ENCODE results near the gene KRTAP5-3.
"Not testable (repeated sequence)": the region's sequence is repeated elsewhere in the genome, so short reads cannot be mapped to it uniquely, and the experiment has no call there.

Gene KRTAP5-3

DNA sequence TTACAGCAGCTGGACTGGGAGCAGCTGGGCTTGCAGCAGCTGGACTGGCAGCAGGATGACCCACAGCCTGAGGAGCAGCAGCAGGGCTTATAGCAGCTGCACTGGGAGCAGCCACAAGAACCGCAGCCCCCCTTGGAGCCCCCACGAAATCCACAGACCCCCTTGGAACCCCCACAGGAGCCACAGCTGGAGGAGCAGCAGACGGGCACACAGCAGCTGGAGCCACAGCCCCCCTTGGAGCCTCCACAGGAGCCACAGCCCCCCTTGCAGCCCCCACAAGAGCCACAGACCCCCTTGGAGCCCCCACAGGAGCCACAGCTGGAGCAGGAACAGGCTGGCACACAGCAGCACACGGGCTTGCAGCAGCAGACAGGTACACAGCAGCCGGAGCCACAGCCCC lies 362 bp downstream of the KRTAP5-3 start:
- DNase-seq = not testable (repeated sequence)

DNA sequence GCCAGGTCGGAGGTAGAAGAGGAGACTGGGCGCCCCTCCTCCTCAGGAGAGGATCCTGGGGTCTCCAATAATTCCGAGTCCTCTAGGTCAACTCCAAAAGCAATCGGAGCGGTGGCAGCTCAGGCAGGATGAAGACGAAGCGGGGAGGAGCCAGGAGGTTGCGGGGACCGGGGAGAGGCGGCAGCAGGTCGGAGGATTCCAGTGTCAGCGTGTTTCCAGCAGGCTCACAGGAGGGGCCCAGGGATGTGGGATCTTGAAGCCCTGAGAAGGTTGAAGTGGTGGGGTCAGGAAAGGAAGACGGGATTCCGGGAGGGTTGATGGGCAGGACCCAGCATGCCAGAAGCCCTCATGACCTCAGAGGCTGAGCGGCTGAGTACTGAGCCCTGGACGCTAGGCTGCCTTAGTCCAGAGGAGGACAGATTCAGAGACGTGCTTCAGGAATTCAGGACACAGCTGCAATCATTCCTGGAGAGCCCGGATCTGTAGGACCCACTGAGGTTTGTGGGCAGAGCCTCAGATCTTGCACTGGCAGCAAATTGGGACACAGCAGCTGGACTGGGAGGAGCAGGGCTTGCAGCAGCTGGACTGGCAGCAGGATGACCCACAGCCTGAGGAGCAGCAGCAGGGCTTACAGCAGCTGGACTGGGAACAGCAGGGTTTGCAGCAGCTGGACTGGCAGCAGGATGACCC lies 962 bp downstream of the KRTAP5-3 start:
- DNase-seq = not testable (repeated sequence)

DNA sequence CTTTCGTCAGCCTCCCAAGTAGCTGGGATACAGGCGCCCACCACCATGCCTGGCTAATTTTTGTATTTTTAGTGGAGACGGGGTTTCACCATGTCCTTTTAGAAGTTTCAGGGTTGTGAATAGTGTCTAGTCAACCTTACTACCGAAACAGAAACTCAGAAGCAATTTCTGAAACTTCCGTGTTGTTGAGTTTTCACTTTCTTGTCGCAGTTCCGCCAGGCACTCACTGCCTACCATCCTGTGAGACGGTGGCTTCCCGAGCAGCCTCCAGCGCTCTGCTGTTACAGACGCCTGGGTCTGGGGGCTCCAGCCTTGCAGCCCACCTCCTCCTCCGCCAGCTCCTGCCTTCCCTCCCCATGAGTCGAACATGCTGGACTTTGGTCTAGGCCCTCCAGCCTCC lies 2.3 kb downstream of the KRTAP5-3 start:
- DNase-seq = peak; percentile 15

DNA sequence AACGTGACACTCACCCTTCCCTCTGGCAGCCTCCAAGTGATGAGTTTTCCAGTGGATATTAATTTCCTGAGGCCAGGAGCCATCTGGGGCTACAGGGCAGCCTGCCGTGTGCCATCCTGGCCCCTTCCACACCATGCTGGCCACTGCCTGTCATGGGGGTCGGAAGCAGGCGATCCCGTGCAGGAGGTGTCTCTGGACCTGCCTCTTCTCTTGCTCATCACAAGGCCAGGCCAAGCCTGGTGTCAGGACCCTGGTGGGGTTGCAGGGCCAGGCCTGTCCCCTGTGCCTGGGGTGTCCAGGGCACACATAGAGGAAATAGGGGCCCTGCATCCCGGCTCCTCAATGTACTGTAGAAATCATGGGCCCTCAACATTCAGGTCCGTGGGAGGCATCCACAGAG lies 3.6 kb downstream of the KRTAP5-3 start:
- no peak for DNase-seq

DNA sequence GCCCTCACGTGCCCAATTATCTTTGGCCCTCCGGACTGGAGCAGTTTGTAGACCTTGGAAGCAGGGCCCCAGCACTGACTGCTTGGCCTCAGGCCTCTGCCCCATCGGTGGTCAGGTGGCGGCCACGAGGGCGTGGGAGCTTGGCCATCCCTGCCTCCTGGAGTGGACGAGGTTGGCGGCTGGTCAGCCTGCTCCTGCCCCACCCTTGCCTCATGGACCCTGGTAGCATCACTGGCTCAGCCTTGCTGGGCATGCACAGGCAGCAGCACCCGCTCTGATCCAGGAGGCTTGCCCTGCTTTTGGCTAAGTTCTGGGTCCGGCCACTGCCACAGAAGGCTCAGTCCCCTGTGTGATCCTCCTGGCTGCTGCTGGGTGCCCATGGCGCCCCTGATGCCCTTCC lies 4.1 kb downstream of the KRTAP5-3 start:
- no peak for DNase-seq

DNA sequence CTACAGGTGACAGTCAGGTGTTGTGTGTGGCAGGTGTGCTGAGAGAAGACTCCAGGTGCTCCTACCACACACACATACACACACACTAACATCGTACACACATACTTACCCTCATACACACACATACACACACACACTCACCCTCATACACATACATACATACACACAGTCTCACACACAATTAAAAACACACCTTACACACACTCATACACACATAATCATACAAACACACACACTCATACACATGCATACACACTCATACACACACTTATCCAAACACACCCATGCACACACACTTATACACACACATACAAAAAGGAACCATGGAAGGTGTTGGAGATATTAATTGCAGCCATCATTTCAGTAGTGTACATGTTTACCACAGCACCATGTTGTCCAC lies 4.6 kb downstream of the KRTAP5-3 start:
- DNase-seq = no peak

DNA sequence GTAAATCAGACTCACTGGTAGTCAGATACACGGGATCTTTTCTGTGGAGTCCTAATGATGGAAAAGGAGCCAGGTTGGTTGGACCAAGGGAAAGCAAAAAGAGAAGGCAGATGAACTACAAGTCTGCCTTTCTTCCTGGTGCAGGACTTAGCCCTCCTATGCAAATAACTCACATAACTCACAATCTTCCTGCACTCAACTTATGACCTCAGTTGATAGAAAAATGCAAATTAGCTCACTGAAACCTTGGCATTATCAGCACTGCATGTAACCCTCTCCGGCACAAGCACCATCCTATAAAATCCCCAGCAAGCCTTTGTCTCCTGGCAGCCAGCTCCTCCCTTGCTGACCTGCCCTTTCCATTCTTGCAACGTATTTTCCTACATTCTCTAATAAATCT lies 6.6 kb downstream of the KRTAP5-3 start:
- DNase-seq = not testable (repeated sequence)

DNA sequence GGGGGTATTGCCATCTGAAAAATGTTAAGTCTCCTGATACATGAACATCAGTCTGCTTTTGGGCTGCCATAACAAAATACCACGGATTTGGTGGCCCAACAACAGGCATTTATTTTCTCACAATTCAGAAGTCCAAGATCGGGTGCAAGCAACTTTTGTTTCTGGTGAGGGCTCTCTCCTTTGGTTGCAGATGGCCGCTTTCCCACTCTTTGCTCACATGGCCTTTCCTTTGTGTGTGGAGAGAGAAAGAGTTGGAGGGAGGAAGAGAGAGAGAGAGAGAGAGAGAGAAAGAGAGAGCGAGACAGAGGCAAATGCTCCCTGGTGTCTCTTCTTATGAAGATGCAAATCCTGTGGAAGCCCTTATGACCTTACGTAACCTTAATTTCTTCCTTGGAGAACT lies 7.6 kb downstream of the KRTAP5-3 start:
- DNase-seq = no peak

DNA sequence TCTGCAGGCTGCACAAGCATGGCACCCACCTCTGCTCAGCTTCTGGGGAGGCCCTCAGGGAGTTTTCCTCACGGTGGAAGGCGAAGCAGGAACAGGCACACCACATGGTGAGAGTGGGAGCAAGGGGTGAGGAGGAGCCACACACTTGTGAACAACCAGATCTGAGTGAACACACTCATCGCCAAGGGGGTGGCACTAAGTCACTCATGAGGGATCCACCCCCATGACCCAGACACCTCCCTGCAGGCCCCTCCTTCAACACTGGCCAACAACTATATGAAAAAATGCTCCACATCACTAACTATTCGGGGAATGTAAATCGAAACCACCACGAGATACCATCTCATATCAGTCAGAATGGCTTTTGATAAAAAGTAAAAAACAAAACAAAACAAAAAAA lies 9.4 kb downstream of the KRTAP5-3 start:
- no peak for DNase-seq

DNA sequence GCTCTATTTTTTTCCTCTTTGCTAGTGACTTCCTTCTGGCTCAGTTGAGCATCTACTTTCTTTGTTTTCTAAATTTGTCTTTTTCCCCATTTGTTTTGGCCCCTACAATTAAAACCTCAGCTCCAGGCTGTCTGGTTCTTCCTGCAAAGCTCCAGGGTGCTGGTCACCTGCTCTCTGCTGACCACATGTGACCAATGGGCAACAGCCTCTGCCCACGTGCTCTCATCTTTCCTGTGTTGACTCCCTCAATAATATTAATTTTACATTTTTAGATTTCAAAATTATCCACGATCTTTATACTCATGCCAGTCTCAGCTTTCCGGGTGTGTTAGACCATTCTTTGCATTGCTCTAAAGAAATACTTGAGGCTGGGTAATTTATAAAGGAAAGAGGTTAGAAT lies 9.9 kb downstream of the KRTAP5-3 start:
- not testable (repeated sequence) for DNase-seq

DNA sequence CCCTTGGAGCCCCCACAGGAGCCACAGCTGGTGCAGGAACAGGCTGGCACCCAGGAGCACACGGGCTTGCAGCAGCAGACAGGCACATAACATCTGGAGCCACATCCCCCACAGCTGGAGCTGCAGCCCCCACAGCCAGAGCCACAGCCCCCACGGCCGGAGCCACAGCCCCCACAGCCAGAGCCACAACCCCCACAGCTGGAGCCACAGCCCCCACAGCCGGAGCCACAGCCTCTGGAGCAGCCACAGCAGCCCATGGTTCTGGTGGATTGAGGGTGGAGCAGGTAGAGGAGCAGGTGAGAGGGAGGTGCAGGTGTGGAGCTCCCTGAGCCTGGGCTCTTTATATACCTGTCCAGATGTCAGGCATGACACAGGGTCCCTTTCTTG lies 10.3 kb downstream of the KRTAP5-3 start, which contains the start of gene KRTAP5-2:
KRTAP5-2 (minus strand) TSS at position 301 of the 387 bp plus-strand sequence; CDS start at position 257, 44 bp downstream.
- DNase-seq = no peak

DNA sequence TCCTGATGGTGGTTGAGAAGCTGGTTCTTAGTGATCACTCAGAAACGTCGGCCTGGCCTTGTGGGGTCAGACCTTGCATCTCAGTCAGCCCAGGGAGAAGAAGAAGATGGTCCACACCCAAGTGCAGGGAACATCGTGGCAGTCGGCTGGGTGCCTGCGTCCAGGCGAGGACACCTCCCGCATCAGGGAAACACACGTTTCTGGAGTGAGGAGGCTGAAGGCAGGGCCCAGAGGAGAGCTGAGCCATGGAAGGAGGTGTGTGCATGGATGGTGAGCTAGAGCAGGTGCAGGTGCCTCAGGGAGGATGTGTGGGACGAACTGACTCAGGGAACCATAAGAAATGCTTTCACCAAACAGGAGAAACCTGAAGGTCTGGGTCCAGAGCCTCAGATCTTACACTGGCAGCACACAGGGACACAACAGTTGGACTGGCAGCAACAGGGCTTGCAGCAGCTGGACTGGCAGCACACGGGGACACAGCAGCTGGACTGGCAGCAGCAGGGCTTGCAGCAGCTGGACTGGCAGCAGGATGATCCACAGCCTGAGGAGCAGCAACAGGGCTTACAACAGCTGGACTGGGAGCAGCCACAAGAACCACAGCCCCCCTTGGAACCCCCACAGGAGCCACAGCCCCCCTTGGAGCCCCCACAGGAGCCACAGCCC lies 10.8 kb downstream of the KRTAP5-3 start:
- DNase-seq = no peak

DNA sequence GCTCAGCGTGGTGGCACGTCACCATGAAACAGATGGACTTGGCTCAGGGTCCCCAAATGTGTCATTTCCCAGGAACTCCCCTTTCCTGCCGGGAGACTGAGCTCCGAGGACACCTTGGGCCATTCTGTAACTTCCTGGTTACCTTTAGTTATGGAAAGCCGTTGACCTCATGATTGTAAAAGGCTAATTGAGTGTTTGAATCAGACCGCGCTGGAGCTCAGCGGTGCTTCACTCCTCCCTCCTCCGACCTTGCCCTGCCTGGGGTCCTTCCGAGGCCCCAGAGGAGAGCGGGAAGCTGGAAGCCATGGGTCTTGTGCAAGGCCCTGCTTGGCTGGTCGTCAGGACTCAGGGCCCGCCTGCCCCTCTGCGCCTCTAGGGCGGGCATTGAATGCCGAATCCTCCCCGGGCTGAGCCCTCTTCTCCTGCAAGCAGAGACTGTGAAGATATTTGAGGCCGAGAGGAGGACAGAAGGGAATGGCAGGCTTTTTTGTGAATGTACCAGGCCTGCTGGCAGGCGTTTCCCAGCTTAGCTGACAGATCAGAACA lies 11.6 kb downstream of the KRTAP5-3 start:
- DNase-seq = not testable (repeated sequence)

DNA sequence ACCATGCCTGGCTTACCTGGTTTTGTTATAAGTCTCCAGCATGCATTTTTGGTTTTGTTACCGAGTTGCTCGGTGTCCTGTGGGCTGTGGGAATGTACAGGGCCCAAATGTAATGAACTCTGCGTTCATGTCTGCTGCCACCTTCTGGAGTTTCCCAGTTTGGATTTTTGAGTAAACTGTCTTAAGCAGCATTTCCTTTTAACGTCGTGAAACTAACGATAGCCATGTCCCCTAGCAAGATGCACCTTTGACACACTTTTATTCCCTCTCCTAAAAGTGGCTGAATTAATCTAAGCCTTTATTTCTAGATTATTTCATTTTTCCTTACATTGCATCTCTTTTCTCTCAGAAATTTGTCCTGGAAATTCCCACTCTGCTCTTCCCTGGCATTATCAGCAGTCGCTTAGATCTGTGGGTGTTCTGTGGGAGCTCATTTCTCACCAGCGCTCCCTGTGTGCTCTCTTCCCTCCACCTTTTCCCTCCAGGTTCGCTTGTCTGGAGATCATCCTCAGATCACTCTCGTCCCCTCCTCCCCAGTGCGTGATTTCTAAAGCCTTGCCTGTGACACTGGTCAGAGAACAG lies 12.2 kb downstream of the KRTAP5-3 start:
- not testable (repeated sequence) for DNase-seq

DNA sequence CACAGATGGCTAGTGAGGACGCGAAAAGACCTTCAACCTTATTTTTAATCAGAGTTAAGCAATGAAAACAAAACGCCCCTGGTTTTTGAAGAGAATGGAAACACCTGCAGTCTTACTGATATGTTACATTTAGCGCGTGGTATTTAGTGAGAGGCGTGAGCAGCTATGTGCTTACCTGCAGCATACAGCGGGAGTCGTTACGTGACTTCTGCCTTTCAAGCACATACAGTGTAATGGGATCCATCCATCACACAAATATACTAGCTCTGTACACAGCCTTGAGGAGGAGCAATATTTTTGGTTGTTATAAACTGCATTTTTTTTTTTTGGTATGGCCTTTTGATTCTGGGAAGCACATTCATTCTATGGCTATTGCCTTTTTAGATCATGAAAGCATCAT lies 15.6 kb downstream of the KRTAP5-3 start:
- no peak for DNase-seq

DNA sequence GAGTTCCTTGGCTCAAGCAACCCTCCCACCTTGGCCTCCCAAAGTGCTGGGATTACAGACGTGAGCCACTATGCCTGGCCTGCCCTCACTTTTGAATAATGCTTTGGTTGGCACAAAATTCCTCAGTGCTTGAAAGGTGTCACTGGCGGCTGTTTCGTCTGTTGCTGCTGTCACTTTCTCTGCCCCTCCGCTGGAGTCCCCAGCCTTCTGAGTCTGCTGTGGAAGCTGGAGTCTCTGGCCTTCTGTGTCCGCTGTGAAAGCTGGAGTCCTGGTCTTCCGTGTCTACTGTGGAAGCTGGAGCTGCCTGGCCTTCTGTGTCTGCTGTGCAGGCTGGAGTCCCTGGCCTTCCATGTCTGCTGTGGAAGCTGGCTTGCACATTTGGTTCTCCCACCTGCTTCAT lies 18.3 kb downstream of the KRTAP5-3 start:
- no peak for DNase-seq

DNA sequence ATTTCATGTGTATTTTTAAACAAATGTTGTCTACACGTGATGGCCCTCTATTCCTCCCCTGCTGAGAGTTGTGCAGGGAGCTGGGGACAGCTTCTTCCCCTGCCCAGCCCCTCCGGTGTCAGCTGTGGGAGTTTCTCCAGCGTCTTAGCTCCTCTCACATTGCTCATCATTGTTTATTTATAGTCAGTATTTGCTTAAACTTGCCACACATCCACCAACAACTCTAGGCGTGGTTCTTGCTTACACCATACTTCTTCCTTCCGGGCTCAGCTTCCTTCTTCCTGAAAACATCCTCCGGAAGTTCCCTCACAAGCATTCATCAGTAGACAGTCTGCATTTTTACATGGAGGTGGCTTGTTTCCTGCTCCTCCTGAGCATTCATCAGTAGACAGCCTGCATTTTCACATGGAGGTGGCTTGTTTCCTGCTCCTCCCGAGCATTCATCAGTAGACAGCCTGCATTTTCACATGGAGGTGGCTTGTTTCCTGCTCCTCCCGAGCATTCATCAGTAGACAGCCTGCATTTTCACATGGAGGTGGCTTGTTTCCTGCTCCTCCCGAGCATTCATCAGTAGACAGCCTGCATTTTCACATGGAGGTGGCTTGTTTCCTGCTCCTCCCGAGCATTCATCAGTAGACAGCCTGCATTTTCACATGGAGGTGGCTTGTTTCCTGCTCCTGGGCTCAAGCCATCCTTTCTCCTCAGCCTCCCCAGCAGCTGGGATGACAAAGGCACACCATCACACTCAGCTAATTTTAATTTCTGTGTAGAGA lies 18.9 kb downstream of the KRTAP5-3 start:
- DNase-seq = not testable (repeated sequence)

DNA sequence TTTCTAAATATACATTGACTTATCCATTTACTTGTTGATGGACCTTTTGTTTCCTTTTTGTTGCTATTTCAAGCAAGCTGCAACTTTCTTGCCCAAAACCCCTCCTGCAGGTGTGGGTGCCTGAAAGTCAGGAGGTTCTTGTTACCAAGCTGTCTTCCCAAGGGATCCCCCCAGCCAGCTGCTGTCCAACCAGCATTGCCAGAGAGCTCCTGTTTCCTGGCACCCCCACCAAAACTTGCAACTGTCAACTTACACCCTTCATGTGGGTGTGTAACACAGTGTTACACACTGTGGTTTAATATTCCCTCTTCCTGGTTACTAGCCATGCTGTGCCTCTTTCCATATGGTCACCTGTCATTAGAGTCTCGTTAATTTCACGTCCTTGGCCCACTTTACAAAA lies 21.6 kb downstream of the KRTAP5-3 start:
- no peak for DNase-seq

DNA sequence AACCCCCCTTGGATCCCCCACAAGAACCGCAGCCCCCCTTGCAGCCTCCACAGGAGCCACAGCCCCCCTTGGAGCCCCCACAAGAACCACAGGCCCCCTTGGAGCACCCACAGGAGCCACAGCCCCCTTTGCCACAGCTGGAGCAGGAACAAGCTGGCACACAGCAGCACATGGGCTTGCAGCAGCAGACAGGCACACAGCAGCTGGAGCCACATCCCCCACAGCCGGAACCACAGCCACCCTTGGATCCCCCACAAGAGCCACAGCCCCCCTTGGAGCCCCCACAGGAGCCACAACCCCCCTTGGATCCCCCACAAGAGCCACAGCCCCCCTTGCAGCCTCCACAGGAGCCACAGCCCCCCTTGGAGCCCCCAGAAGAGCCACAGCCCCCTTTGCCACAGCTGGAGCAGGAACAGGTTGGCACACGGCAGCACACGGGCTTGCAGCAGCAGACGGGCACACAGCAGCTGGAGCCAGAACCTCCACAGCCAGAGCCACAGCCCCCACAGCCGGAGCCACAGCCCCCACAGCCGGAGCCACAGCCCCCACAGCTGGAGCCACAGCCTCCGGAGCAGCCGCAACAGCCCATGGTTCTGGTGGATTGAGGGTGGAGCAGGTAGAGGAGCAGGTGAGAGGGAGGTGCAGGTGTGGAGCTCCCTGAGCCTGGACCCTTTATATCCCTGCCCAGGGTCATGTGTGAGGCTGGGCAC lies 23.4 kb downstream of the KRTAP5-3 start, which contains the start of gene KRTAP5-1:
KRTAP5-1 (minus strand) TSS at position 623 of the 710 bp plus-strand sequence; CDS start at position 589, 34 bp downstream.
- DNase-seq = not testable (repeated sequence)

DNA sequence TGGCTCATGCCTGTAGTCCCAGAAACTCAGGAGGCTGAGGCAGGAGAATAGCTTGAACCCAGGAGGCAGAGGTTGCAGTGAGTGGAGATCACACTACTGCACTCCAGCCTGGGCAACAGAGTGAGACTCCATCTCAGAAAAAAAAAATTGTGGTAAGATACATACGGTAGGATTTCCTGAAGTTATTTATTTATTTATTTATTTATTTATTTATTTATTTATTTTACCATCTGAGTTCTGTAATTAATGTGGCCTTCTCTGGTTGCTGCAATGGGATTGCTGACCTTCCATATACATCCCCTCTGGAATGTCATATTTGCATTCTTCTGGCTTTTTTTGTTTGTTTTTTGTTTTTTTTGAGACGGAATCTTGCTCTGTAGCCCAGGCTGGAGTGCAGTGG lies 25.4 kb downstream of the KRTAP5-3 start:
- not testable (repeated sequence) for DNase-seq

DNA sequence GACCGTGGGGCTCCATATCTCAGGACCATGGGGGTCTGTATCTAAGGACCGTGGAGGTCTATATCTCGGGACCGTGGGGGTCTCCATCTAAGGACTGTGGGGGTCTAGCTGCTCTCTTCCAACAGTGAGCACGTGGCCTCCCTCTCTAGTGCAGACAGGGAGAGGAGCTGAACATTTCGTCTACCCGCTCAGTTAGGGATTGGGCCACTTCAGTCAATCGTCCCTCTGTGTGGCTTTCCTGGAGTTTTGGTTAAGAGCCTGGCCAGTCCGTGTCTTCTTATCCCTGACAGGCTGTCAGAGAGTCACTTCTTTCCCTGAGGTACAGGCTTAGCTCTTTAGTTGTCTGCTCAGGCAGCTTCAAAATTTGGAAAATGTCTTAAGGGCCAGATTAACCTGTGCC lies 26.3 kb downstream of the KRTAP5-3 start:
- DNase-seq = no peak

DNA sequence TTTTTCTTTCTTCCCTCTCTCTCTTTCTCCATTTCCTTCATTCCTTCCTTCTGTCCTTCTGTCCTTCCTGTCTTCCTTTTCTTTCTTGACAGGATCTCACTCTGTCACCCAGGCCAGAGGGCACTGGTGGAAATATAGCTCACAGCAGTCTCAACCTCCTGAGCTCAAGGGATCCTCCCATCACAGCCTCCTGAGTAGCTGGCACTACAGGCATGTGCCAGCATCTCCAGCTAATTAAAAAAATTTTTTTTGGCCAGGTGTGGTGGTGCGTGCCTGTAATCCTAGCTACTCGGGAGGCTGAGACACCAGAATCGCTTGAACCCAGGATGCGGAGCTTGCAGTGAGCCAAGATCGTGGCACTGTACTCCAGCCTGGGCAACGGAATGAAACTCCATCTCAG lies 31.4 kb downstream of the KRTAP5-3 start:
- no peak for DNase-seq

Data from stimulated activated CD4-positive, alpha-beta T cell treated with anti-CD3 and anti-CD28 coated beads, Interleukin-4, amount 100 ng/mL, for 1 hour (primary cell).